Neural cell (in vitro differentiated cells): ENCODE data around the gene TGFA. TPM values are rescaled to one million over a fixed set of nuclear protein-coding genes. Genes with fewer than 3 reads are reported as not detected.

Source experiments
- H2AFZ ChIP-seq: fragments of 200-600, 300-800 bp; sonication (generic), shearing (Covaris generic); 2 replicates; pipeline ENCODE4 v1.6.0; 2014; ENCODE audit warnings: low read depth, mild to moderate bottlenecking, antibody characterized with exemption, low read length, moderate library complexity
- H3F3A ChIP-seq: fragments of 200-600 bp; shearing (Covaris generic); 2 replicates; pipeline ENCODE4 v1.6.1; 2016; ENCODE audit warnings: mild to moderate bottlenecking, moderate library complexity, mixed read lengths, antibody characterized with exemption, low read length; ENCODE audit not compliant: insufficient read depth, poor library complexity, severe bottlenecking
- H3K27ac ChIP-seq: fragments of 200-600, 300-800 bp; sonication (generic), shearing (Covaris generic); 2 replicates; pipeline ENCODE4 v1.5.1; 2014; ENCODE audit warnings: mild to moderate bottlenecking, low read length, moderate library complexity
- H3K27me3 ChIP-seq: fragments of 300-800, 200-600 bp; sonication (generic), shearing (Covaris generic); 2 replicates; pipeline ENCODE4 v1.6.0; 2014; ENCODE audit warnings: mild to moderate bottlenecking, low read depth, low read length, moderate library complexity; ENCODE audit not compliant: insufficient read depth
- H3K36me3 ChIP-seq: fragments of 300-800, 200-600 bp; sonication (generic), shearing (Covaris generic); 2 replicates; pipeline ENCODE4 v1.5.1; 2014; ENCODE audit warnings: mild to moderate bottlenecking, antibody characterized with exemption, low read length, moderate library complexity; ENCODE audit not compliant: insufficient read depth
- H3K4me2 ChIP-seq: fragments of 300-800, 200-600 bp; sonication (generic), shearing (Covaris generic); 2 replicates; pipeline ENCODE4 v1.6.0; 2014; ENCODE audit warnings: mild to moderate bottlenecking, low read length
- H3K4me3 ChIP-seq: fragments of 300-800, 200-600 bp; sonication (generic), shearing (Covaris generic); 2 replicates; pipeline ENCODE4 v1.5.1; 2014; ENCODE audit warnings: mild to moderate bottlenecking, low read length, moderate library complexity
- H3K79me2 ChIP-seq: fragments of 200-600 bp; shearing (Covaris generic); replicated peaks from 2 replicates; pipeline ENCODE4 v1.6.0; 2014; ENCODE audit warnings: mild to moderate bottlenecking, low read length, moderate library complexity; ENCODE audit not compliant: insufficient read depth
- H3K9ac ChIP-seq: fragments of 300-800, 200-600 bp; sonication (generic), shearing (Covaris generic); 2 replicates; pipeline ENCODE4 v1.6.1; 2016; ENCODE audit warnings: mild to moderate bottlenecking, low read length, mixed read lengths
- H3K9me2 ChIP-seq: fragments of 200-600 bp; shearing (Covaris generic); 2 replicates; pipeline ENCODE4 v1.6.1; 2016; ENCODE audit warnings: mild to moderate bottlenecking, low read length, mixed read lengths; ENCODE audit not compliant: insufficient read depth
- H3K9me3 ChIP-seq: fragments of 200-600, 300-800 bp; sonication (generic), shearing (Covaris generic); 2 replicates; pipeline ENCODE4 v1.6.1; 2016; ENCODE audit warnings: mild to moderate bottlenecking, mixed run types, low read length, moderate library complexity, mixed read lengths
- H4K20me1 ChIP-seq: fragments of 200-600 bp; shearing (Covaris generic); 2 replicates; pipeline ENCODE4 v1.6.1; 2016; ENCODE audit warnings: mild to moderate bottlenecking, mixed run types; ENCODE audit not compliant: insufficient read depth
- EP300 ChIP-seq: fragments of 450-650 bp; conservative IDR thresholded peaks from 2 replicates; pipeline ENCODE4 v1.6.1; 2014; ENCODE audit warnings: antibody characterized with exemption, mild to moderate bottlenecking, moderate library complexity; ENCODE audit not compliant: poor library complexity, severe bottlenecking
- EZH2 ChIP-seq: fragments of 200-600, 300-800 bp; shearing (Covaris generic), sonication (generic); IDR thresholded peaks from 2 replicates; pipeline ENCODE4 v1.6.1; 2014; ENCODE audit warnings: antibody characterized with exemption, low read length, borderline replicate concordance, mild to moderate bottlenecking; ENCODE audit not compliant: insufficient read depth, poor library complexity, severe bottlenecking
- MXI1 ChIP-seq: fragments of 450-650 bp; conservative IDR thresholded peaks from 2 replicates; pipeline ENCODE4 v1.6.1; 2014; ENCODE audit warnings: antibody characterized with exemption, mild to moderate bottlenecking; ENCODE audit not compliant: poor library complexity, severe bottlenecking
- POLR2AphosphoS5 ChIP-seq: IDR thresholded peaks from 2 replicates; pipeline ENCODE4 v1.6.1; 2012
- RAD21 ChIP-seq: fragments of 450-650 bp; conservative IDR thresholded peaks from 2 replicates; pipeline ENCODE4 v1.6.1; 2014; ENCODE audit warnings: antibody characterized with exemption, mild to moderate bottlenecking, moderate library complexity
- SMC3 ChIP-seq: fragments of 450-650 bp; conservative IDR thresholded peaks from 2 replicates; pipeline ENCODE4 v1.6.1; 2014; ENCODE audit warnings: antibody characterized with exemption, mild to moderate bottlenecking, moderate library complexity; ENCODE audit not compliant: poor library complexity
- TAF1 ChIP-seq: IDR thresholded peaks from 2 replicates; pipeline ENCODE4 v1.6.1; 2012; ENCODE audit warnings: low read depth
- polyA plus RNA-seq: library from polyadenylated mRNA; depleted of rRNA; stranded (reverse); fragments of >200 nt; gene quantifications from 2 replicates; pipeline ENCODE4 v1.2.3, GENCODE V29; 2014
- TF ChIP-seq, protein P1 (sequence below): fragments of 450-650 bp; IDR thresholded peaks from 2 replicates; pipeline ENCODE4 v1.5.1; 2014; ENCODE audit warnings: antibody characterized with exemption, mild to moderate bottlenecking, moderate library complexity; ENCODE audit not compliant: poor library complexity, severe bottlenecking
- TF ChIP-seq, protein P2 (sequence below): IDR thresholded peaks from 2 replicates; pipeline ENCODE4 v1.6.1; 2012; ENCODE audit warnings: borderline replicate concordance

Gene TGFA
- polyA plus RNA-seq, 1 donor from 2014 or later: 0.85 TPM

- H3K27ac ChIP-seq: no peak overlapping the region
- H3K79me2 ChIP-seq: no peaks in the 10 kb centered on the region
- no peak overlapping the region for H2AFZ ChIP-seq
- H4K20me1 ChIP-seq: no peaks in the 10 kb centered on the region
- H3K9me2 ChIP-seq: no peaks in the 10 kb centered on the region
- H3K9ac ChIP-seq: no peak overlapping the region
- H3K4me3 ChIP-seq: no peak overlapping the region
- no peaks in the 10 kb centered on the region for H3K36me3 ChIP-seq
- H3K9me3 ChIP-seq: no peaks in the 10 kb centered on the region
- H3F3A ChIP-seq: no peaks in the 10 kb centered on the region
- TF ChIP-seq, protein P1, sequence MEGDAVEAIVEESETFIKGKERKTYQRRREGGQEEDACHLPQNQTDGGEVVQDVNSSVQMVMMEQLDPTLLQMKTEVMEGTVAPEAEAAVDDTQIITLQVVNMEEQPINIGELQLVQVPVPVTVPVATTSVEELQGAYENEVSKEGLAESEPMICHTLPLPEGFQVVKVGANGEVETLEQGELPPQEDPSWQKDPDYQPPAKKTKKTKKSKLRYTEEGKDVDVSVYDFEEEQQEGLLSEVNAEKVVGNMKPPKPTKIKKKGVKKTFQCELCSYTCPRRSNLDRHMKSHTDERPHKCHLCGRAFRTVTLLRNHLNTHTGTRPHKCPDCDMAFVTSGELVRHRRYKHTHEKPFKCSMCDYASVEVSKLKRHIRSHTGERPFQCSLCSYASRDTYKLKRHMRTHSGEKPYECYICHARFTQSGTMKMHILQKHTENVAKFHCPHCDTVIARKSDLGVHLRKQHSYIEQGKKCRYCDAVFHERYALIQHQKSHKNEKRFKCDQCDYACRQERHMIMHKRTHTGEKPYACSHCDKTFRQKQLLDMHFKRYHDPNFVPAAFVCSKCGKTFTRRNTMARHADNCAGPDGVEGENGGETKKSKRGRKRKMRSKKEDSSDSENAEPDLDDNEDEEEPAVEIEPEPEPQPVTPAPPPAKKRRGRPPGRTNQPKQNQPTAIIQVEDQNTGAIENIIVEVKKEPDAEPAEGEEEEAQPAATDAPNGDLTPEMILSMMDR: no peak
- TF ChIP-seq TAF1 (no peak), EP300 (no peak), POLR2AphosphoS5 (no peak), SMC3 (no peak), EZH2 (no peak), MXI1 (no peak), RAD21 (no peak)
- TF ChIP-seq, protein P2, sequence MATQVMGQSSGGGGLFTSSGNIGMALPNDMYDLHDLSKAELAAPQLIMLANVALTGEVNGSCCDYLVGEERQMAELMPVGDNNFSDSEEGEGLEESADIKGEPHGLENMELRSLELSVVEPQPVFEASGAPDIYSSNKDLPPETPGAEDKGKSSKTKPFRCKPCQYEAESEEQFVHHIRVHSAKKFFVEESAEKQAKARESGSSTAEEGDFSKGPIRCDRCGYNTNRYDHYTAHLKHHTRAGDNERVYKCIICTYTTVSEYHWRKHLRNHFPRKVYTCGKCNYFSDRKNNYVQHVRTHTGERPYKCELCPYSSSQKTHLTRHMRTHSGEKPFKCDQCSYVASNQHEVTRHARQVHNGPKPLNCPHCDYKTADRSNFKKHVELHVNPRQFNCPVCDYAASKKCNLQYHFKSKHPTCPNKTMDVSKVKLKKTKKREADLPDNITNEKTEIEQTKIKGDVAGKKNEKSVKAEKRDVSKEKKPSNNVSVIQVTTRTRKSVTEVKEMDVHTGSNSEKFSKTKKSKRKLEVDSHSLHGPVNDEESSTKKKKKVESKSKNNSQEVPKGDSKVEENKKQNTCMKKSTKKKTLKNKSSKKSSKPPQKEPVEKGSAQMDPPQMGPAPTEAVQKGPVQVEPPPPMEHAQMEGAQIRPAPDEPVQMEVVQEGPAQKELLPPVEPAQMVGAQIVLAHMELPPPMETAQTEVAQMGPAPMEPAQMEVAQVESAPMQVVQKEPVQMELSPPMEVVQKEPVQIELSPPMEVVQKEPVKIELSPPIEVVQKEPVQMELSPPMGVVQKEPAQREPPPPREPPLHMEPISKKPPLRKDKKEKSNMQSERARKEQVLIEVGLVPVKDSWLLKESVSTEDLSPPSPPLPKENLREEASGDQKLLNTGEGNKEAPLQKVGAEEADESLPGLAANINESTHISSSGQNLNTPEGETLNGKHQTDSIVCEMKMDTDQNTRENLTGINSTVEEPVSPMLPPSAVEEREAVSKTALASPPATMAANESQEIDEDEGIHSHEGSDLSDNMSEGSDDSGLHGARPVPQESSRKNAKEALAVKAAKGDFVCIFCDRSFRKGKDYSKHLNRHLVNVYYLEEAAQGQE: no peak
- no peaks in the 10 kb centered on the region for H3K27me3 ChIP-seq
- no peak overlapping the region for H3K4me2 ChIP-seq
Measured at GRCh38 chr2:70471129-70471528, 82.5 kb downstream of the TGFA start.

DNA sequence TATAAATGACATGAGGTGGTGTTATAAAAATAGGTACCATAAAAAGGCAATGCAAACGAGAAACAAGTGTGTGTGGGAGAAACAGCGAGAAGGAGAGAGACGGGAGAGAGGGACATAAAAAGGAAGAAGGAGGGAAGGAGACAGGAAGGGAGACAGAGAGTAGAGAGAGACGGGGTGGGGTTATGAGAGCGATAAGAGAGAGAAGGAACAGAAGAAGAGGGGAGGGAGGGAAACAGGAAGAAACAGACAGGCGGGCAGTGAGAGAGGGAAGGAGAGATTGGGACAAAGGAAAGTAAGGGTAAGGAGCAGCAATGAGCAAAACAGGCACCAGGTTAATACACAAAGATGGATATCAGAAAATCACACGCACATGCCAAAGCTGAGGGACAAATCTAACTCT lies 83.7 kb downstream of the TGFA start:
- Histone ChIP-seq H3K4me3 (no peak overlapping the region), H4K20me1 (no peaks in the 10 kb centered on the region), H3K27me3 (no peaks in the 10 kb centered on the region), H3K9me3 (no peaks in the 10 kb centered on the region), H3K9me2 (no peaks in the 10 kb centered on the region), H3F3A (no peaks in the 10 kb centered on the region), H3K36me3 (no peaks in the 10 kb centered on the region), H2AFZ (no peak overlapping the region), H3K9ac (no peak overlapping the region), H3K4me2 (no peak overlapping the region), H3K27ac (no peak overlapping the region), H3K79me2 (no peaks in the 10 kb centered on the region)
- TF ChIP-seq MXI1 (no peak), POLR2AphosphoS5 (no peak), TAF1 (no peak), EZH2 (no peak), EP300 (no peak), SMC3 (no peak), RAD21 (no peak)
- TF ChIP-seq, protein P2: no peak
- TF ChIP-seq, protein P1: no peak
